CD4-positive, alpha-beta T cell treated with Interleukin-12 subunit alpha and Interleukin-12 subunit beta, for 1 hour (primary cell): ENCODE measurements around the gene UBA6.
"Not testable (repeated sequence)": the region's sequence is repeated elsewhere in the genome, so short reads cannot be mapped to it uniquely, and the experiment has no call there.

Experiments used
- DNase-seq: peaks from one replicate; pipeline ENCODE4 v3.0.0-alpha.2; 2020

The UBA6 gene

DNA sequence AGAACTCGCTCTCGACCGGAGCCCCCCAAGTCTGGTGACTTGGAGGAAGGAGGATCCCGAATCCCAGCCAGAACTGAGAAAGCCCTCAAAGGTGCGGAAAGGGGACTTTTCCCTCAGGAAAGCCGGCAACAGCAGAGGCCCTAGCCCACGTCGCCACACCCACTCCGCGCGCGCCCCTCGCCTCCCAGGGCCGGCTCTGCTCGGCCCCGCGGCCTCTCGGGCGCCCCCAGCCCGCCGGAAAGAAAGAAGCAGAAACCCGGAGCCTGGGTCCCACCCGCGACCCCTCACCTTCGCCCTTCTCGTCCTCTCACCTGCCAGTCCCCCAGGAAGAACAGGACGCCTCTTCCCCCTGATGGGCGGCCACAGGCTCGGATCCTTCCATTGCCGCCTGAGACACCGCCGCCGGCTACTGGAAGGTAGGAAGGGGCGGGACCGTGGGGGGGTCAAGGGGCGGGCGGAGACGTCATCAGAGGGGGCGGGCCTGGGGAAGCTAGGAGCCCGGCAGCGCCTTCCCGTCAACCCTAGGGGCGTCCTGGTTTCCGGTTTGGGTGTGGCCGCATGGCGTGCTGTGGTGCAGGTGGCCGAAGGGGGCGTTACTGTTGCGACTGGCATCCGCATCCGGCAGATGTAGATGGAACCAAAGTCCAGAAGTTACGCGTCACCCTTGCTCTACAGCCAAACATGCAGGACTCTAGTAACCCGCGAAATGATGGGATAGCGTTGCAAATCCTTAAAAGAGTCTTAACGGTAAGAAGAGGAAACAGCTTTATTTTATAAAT is at the start of gene UBA6:
UBA6 (minus strand) TSS at position 418 of the 779 bp plus-strand sequence; CDS start at position 382, 36 bp downstream.
- peak; percentile 93 for DNase-seq

- no peak for DNase-seq
Measured at GRCh38 chr4:67750691-67751090, 49.7 kb upstream of the UBA6 start.

- DNase-seq = no peak
Measured at GRCh38 chr4:67749286-67749685, 48.3 kb upstream of the UBA6 start.

DNA sequence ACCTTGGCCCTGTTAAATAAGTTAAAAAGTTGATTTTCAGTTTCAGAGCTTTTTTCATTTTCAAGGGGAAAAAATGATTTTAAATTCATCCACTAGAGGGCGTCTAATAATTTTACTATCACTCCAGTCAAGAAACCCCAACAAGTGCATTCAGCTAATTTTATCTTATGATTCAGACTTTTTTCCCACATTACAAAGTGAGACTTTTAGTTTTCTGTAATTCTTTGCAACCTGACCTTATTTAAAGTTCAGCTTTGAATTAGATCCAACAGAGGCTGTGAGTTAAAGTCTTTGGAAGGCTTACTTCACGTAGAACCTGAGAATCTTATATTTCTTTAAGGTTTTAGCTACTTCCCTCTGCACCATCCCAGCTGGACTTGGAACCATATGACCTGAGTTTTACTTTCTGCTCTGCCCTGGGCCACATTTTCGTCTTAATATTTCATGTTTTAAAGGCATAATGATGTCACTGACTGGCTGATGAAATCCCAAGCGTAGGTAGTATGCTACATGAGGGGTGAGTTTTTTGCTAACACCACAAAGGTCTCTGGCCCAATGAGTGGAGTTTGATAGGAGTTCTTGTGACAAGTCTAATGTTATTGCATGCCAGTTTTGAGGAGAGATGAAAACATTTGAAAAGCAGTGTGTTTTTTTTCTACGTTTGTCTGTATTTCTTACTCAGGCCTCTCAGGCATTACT is 46.0 kb upstream of the UBA6 start:
- peak; percentile 38 for DNase-seq

- no peak for DNase-seq
Measured at GRCh38 chr4:67744561-67745283, 43.8 kb upstream of the UBA6 start.

GRCh38 chr4:67743194-67743593 is 42.2 kb upstream of the UBA6 start:
- no peak for DNase-seq

DNA sequence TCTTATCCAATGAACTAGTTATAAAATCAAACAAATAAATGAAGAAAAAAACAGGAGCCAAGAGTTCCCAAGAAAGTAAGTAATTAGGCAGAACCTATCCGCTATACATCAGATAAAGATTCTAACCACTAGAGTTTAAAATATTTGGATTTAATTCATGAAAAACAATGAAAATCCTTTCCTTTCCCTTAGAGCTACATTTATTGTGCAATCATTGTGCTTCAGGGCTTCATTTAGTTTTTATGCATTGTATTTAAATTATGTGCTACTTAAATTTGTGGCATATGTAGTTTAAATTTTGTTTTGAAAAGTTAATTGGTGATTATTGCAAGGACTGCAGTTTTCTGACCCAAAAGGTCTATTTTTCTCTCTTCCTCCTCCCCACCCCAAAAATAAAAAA is 35.3 kb upstream of the UBA6 start:
- DNase-seq = no peak

DNA sequence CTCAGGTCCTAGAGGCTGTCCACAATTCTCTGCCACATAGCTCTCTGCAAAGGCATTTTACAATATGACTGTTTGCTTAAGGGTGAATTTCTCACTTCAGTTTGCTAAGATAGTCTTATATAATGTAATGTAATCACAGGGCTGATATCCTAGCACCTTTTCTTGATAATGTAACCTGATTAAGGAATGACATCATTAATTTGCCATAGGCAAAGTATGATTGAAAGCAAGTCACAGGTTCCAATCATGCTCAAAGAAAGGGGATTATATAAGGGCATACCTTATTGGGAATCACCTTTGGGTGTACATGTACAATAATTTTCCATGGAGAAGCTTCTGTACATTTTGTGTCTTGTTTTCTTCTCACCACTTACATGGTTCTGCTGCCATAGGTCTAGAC is 34.4 kb upstream of the UBA6 start:
- no peak for DNase-seq

DNA sequence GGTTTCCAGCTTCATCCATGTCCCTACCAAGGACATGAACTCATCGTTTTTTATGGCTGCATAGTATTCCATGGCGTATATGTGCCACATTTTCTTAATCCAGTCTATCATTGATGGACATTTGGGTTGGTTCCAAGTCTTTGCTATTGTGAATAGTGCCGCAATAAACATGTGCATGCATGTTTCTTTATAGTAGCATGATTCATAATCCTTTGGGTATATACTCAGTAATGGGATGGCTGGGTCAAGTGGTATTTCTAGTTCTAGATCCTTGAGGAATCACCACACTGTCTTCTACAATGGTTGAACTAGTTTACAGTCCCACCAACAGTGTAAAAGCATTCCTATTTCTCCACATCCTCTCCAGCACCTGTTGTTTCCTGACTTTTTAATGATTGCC is 29.6 kb upstream of the UBA6 start:
- DNase-seq = not testable (repeated sequence)

- DNase-seq = no peak
Measured at GRCh38 chr4:67727124-67727850, 26.3 kb upstream of the UBA6 start.

- DNase-seq = no peak
Measured at GRCh38 chr4:67725981-67726380, 25.0 kb upstream of the UBA6 start.

- DNase-seq = no peak
Measured at GRCh38 chr4:67725132-67725531, 24.2 kb upstream of the UBA6 start.

GRCh38 chr4:67723949-67724348 is 23.0 kb upstream of the UBA6 start:
- no peak for DNase-seq

- DNase-seq = no peak
Measured at GRCh38 chr4:67723341-67723740, 22.4 kb upstream of the UBA6 start.

DNA sequence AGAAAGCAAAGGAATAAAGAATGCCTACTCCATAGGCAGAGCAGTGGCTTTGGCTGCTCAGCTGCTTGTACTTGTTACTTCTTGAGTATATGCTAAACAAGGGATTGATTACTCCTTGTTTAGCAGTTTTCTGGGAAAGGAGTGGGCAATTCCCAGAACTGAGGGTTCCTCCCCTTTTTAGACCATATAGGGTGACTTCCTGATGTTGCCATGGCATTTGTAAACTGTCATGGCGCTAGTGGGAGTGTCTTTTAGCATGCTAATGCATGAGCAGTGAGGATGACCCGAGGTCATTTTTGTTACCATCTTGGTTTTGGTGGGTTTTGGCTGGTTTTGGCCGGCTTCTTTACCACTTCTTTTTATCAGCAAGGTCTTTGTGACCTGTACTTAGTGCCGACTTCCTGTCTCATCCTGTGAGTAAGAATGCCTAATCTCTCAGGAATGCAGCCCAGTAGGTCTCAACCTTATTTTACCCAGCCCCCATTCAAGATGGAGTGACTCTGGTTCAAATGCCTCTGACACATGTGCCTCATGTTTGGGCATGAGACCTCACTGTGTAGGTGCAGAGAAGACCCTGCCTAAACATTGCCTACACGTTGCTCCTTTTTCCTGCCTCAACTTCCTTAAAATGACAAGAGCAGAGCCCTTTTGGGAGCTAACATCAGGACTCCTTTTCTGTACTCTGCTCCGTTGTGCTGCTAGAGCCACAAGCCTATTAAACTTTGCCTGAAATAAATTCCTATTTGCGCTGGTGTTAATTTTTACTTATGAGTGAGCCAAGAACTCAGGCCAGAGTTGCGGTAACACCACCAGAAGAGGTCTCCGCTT is 21.0 kb upstream of the UBA6 start:
- DNase-seq = no peak

- DNase-seq = no peak
Measured at GRCh38 chr4:67721315-67721769, 20.4 kb upstream of the UBA6 start.

- no peak for DNase-seq
Measured at GRCh38 chr4:67719953-67720617, 19.1 kb upstream of the UBA6 start.

- DNase-seq = no peak
Measured at GRCh38 chr4:67718848-67719247, 17.9 kb upstream of the UBA6 start.

- no peak for DNase-seq
Measured at GRCh38 chr4:67717586-67717985, 16.6 kb upstream of the UBA6 start.

GRCh38 chr4:67714955-67715354 is 14.0 kb upstream of the UBA6 start:
- DNase-seq = no peak

DNA sequence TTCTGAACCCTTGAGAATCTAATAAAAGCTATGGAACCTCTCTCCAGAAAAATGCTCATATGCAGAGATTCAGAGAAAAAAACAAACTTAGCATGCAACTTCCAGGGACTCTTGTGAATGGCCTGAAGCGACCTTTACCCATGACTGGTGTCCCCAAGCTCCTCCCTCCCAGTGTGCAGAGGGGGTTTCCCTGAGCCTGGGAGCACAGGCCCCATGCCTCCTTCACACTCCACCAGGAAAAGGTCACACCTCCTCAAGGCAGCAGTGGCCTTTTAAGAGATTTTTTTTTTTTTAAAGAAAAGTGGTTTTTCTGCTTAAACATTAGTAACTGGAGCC is 13.3 kb upstream of the UBA6 start:
- no peak for DNase-seq
